Endothelial cell of umbilical vein (primary cell): Measurements from ENCODE around the gene ZMIZ1. TPM values are rescaled to one million over a fixed set of nuclear protein-coding genes. Genes with fewer than 3 reads are reported as not detected.

ENCODE experiments used
- BruUV-seq: library from RNA; stranded (reverse); fragments of 400-500 nt; replicated peaks from 2 replicates; lab custom pipeline; 2021; lab: Mats Ljungman, UMichigan
- CTCF ChIA-PET: fragments of 300-600, 350-600 bp; sonication (Branson Sonifier 250); formaldehyde crosslinking; loops from one replicate; lab custom pipeline; 2021; ENCODE audit warnings: antibody characterized with exemption, inconsistent platforms; lab: Charles Lee
- POLR2A ChIA-PET: fragments of 300-600, 350-600 bp; sonication (Branson Sonifier 250); formaldehyde crosslinking; loops from one replicate; lab custom pipeline; 2021; ENCODE audit warnings: antibody characterized with exemption, inconsistent platforms; lab: Charles Lee
- DNase-seq: peaks from one replicate; pipeline ENCODE4 v3.0.0-alpha.2; 2011; ENCODE audit warnings: low read depth, low spot score
- FAIRE-seq: peaks from 2 replicates; lab custom pipeline; 2011; peaks lifted over from hg19 to GRCh38; lab: Jason Lieb, UNC
- H2AFZ ChIP-seq: 2 replicates; pipeline ENCODE4 v1.6.0; 2012; ENCODE audit warnings: low read depth, low read length, control low read depth, inconsistent platforms
- H3K27ac ChIP-seq: 2 replicates; pipeline ENCODE4 v1.5.1; 2011; ENCODE audit warnings: low read depth, mild to moderate bottlenecking, control low read depth, low read length, moderate library complexity; ENCODE audit not compliant: insufficient read depth
- H3K27me3 ChIP-seq, 2 experiments: 2 replicates each; pipeline versions ENCODE4 v1.6.0 to v1.6.1; 2011; ENCODE audit warnings: low read length in 2 of 2, mixed read lengths in 1 of 2; ENCODE audit not compliant: control insufficient read depth in 2 of 2, insufficient read depth in 2 of 2
- H3K36me3 ChIP-seq, 2 experiments: 2 replicates in 1 of 2; 3 replicates in 1 of 2; pipeline ENCODE4 v1.5.1; 2011; ENCODE audit warnings: low read length in 2 of 2, mild to moderate bottlenecking in 1 of 2, moderate library complexity in 1 of 2; ENCODE audit not compliant: control insufficient read depth in 2 of 2, insufficient read depth in 2 of 2; ENCODE audit errors: extremely low read depth in 1 of 2
- H3K4me1 ChIP-seq: 3 replicates; pipeline ENCODE4 v1.5.1; 2011; ENCODE audit warnings: mild to moderate bottlenecking, low read length; ENCODE audit not compliant: control insufficient read depth, insufficient read depth; ENCODE audit errors: extremely low read depth
- H3K4me2 ChIP-seq: 2 replicates; pipeline ENCODE4 v1.6.1; 2011; ENCODE audit warnings: low read length, control low read depth, mixed read lengths; ENCODE audit not compliant: insufficient read depth
- H3K4me3 ChIP-seq, 3 experiments: fragments of 200-600 bp in 1 of 3; sonication (generic), shearing (Covaris generic) in 1 of 3; replicated peaks in 1 of 3; 2 replicates each; pipeline ENCODE4 v1.5.1; 2011 to 2016; ENCODE audit warnings: control low read depth in 3 of 3, low read length in 3 of 3, mild to moderate bottlenecking in 2 of 3, inconsistent platforms in 1 of 3, low read depth in 1 of 3, moderate library complexity in 1 of 3; ENCODE audit not compliant: insufficient read depth in 1 of 3
- H3K79me2 ChIP-seq: 2 replicates; pipeline ENCODE4 v1.6.0; 2012; ENCODE audit warnings: low read length, inconsistent platforms; ENCODE audit not compliant: control insufficient read depth, insufficient read depth
- H3K9ac ChIP-seq: replicated peaks from 2 replicates; pipeline ENCODE3; 2011; ENCODE audit warnings: low read length, control low read depth; ENCODE audit not compliant: insufficient read depth; ENCODE audit errors: extremely low read depth
- H3K9me1 ChIP-seq: replicated peaks from 3 replicates; pipeline ENCODE4 v1.6.0; 2011; ENCODE audit warnings: mild to moderate bottlenecking, low read length; ENCODE audit not compliant: control insufficient read depth, insufficient read depth; ENCODE audit errors: extremely low read depth
- H3K9me3 ChIP-seq: replicated peaks from 2 replicates; pipeline ENCODE4 v1.5.1; 2012; ENCODE audit warnings: low read length, inconsistent platforms; ENCODE audit not compliant: control insufficient read depth, insufficient read depth
- H4K20me1 ChIP-seq: replicated peaks from 2 replicates; pipeline ENCODE3; 2011; ENCODE audit warnings: mild to moderate bottlenecking, low read length; ENCODE audit not compliant: control insufficient read depth, insufficient read depth; ENCODE audit errors: extremely low read depth
- CTCF ChIP-seq, 2 donors: IDR thresholded peaks; 1 replicate in 1 of 2; 2 replicates in 1 of 2; pipeline ENCODE4 v1.5.1; 2011; ENCODE audit warnings: low read length in 2 of 2, mild to moderate bottlenecking in 2 of 2, moderate library complexity in 2 of 2, control low read depth in 1 of 2, inconsistent platforms in 1 of 2, low read depth in 1 of 2; ENCODE audit not compliant: insufficient read depth in 1 of 2; ENCODE audit errors: extremely low read depth in 1 of 2
- EZH2 ChIP-seq: IDR thresholded peaks from 2 replicates; pipeline ENCODE4 v1.6.1; 2012; ENCODE audit warnings: borderline replicate concordance, low read depth, mild to moderate bottlenecking, moderate library complexity, low read length, inconsistent platforms; ENCODE audit not compliant: severe bottlenecking
- FOS ChIP-seq: IDR thresholded peaks from 2 replicates; pipeline ENCODE4 v1.6.1; 2011; ENCODE audit warnings: mild to moderate bottlenecking, low read length, moderate library complexity, borderline replicate concordance; ENCODE audit not compliant: insufficient read depth
- GATA2 ChIP-seq: IDR thresholded peaks from 2 replicates; pipeline ENCODE4 v1.7.0; 2011; ENCODE audit warnings: low read depth, mild to moderate bottlenecking, moderate library complexity, mixed read lengths, low read length; ENCODE audit not compliant: insufficient read length, insufficient read depth
- JUN ChIP-seq: IDR thresholded peaks from 2 replicates; pipeline ENCODE4 v1.6.1; 2011; ENCODE audit warnings: borderline replicate concordance, low read depth; ENCODE audit not compliant: insufficient read length, insufficient read depth
- MAX ChIP-seq: IDR thresholded peaks from 2 replicates; pipeline ENCODE4 v1.6.1; 2011; ENCODE audit not compliant: insufficient read depth, insufficient read length
- MYC ChIP-seq: IDR thresholded peaks from one replicate; pipeline ENCODE4 v1.6.1; 2011; ENCODE audit warnings: mild to moderate bottlenecking, low read depth, low read length
- POLR2A ChIP-seq: IDR thresholded peaks from 2 replicates; pipeline ENCODE4 v1.6.1; 2012; ENCODE audit warnings: low read depth, mild to moderate bottlenecking, control low read depth, low read length
- POLR2AphosphoS5 ChIP-seq: IDR thresholded peaks from 2 replicates; pipeline ENCODE4 v1.6.1; 2012; ENCODE audit warnings: low read depth, mild to moderate bottlenecking, control low read depth, low read length, moderate library complexity; ENCODE audit not compliant: insufficient read depth
- dilution Hi-C: fragments of 300-500 bp; cut with MboI; formaldehyde crosslinking; loops from one replicate; pipeline ENCODE4 v1.15.0; 2019; ENCODE audit warnings: low sequenced_read_pairs; ENCODE audit not compliant: extremely low pct_ligation_motif_present
- intact Hi-C: fragments of 100-400 bp; cut with micrococcal nuclease; formaldehyde crosslinking; loops from one replicate; pipeline ENCODE4 v1.10.0; 2022
- polyA plus RNA-seq, 4 experiments: library from polyadenylated mRNA; depleted of rRNA in 3 of 4; stranded (reverse) in 3 of 4; unstranded in 1 of 4; fragments of >200 nt; gene quantifications; 2 replicates each; pipeline versions ENCODE4 v1.2.1 to v1.2.3, GENCODE V29; 2011 to 2012; ENCODE audit warnings: missing spikeins in 1 of 4
- total RNA-seq: library from RNA; stranded (reverse); gene quantifications from 2 replicates; pipeline ENCODE4 v1.2.3, GENCODE V29; 2021

The ZMIZ1 gene
- total and polyA plus RNA-seq, 2 donors (not counting 3 experiments of a cell fraction or from before 2014, with no cell fraction given), result 12.5 to 46.7 TPM

- FAIRE-seq (no peak), DNase-seq (no peak)
- BruUV-seq, result no TSS peak
- ChIA-PET POLR2A (no interaction called here), CTCF (no interaction called here)
- Histone ChIP-seq H3K27ac (no peak overlapping the region), H4K20me1 (no peaks in the 10 kb centered on the region), H3K27me3 (no peaks in the 10 kb centered on the region), H2AFZ (no peak overlapping the region), H3K36me3 (peaks cover 0 to 28% of the 10 kb centered on the region in 2 experiments), H3K4me3 (no peak overlapping the region), H3K79me2 (peaks cover 28% of the 10 kb centered on the region), H3K9me1 (no peaks in the 10 kb centered on the region), H3K9me3 (no peaks in the 10 kb centered on the region), H3K9ac (no peak overlapping the region), H3K4me1 (peaks cover 38% of the 10 kb centered on the region), H3K4me2 (no peak overlapping the region)
- intact Hi-C loops (no loop called here), dilution Hi-C loops (no loop called here)
- TF ChIP-seq POLR2A (no peak), FOS (no peak), JUN (no peak), EZH2 (no peak), POLR2AphosphoS5 (no peak), GATA2 (no peak)
Observed at GRCh38 chr10:79162022-79162421, 93.3 kb downstream of the ZMIZ1 start.

GRCh38 chr10:79162861-79163665 is 94.3 kb downstream of the ZMIZ1 start:
- FAIRE-seq (no peak), DNase-seq (no peak)
- H3K9me1 ChIP-seq, result no peaks in the 10 kb centered on the region
- ChIA-PET CTCF (interaction anchor here (1.1 to 1.8 kb wide), 2 partner anchors 32 to 55 kb away, joined by 3 to 7 read pairs; no protein-coding TSS in a partner anchor), POLR2A (no interaction called here)
- no TSS peak for BruUV-seq
- H3K9me3 ChIP-seq, result no peaks in the 10 kb centered on the region
- intact Hi-C loops, result no loop called here
- H3K36me3 ChIP-seq, result peaks cover 0 to 34% of the 10 kb centered on the region in 2 experiments
- no peak overlapping the region for H3K9ac ChIP-seq
- H3K4me2 ChIP-seq, result no peak overlapping the region
- no peak overlapping the region for H3K27ac ChIP-seq
- no peak overlapping the region for H3K4me3 ChIP-seq
- H4K20me1 ChIP-seq, result no peaks in the 10 kb centered on the region
- H2AFZ ChIP-seq, result no peak overlapping the region
- no peaks in the 10 kb centered on the region for H3K27me3 ChIP-seq
- H3K79me2 ChIP-seq, result peaks cover 19% of the 10 kb centered on the region
- dilution Hi-C loops, result no loop called here
- TF ChIP-seq POLR2A (no peak), MAX (no peak), FOS (no peak), GATA2 (no peak), MYC (no peak), JUN (no peak), CTCF (IDR thresholded peaks at IDR 0.05; ENCODE audit: extremely low read depth in 1 of 2, insufficient read depth in 1 of 2, low read depth in 1 of 2, low read length in 2 of 2) (no peak), POLR2AphosphoS5 (no peak), EZH2 (no peak)
- H3K4me1 ChIP-seq, result peaks cover 27% of the 10 kb centered on the region
